H1 (cell line): Measurements from ENCODE around the gene DYNLT1. TPM values are rescaled to one million over a fixed set of nuclear protein-coding genes. Genes with fewer than 3 reads are reported as not detected.

Experiments
- CTCF ChIA-PET: fragments of 300-600 bp; sonication (Branson Sonifier 250); formaldehyde crosslinking; loops from one replicate; lab custom pipeline; 2021; ENCODE audit not compliant: partially characterized antibody; lab: Charles Lee
- POLR2A ChIA-PET: fragments of 300-600 bp; sonication (Branson Sonifier 250); formaldehyde crosslinking; loops from one replicate; lab custom pipeline; 2021; ENCODE audit warnings: inconsistent platforms; ENCODE audit not compliant: partially characterized antibody; lab: Charles Lee
- DNase-seq, 2 experiments: peaks; one replicate each; pipeline versions ENCODE4 v3.0.0 to v3.0.0-alpha.2; 2010 to 2022; ENCODE audit warnings: low spot score in 2 of 2, low read depth in 1 of 2, mixed read lengths in 1 of 2
- FAIRE-seq: peaks from 2 replicates; lab custom pipeline; 2011; peaks lifted over from hg19 to GRCh38; lab: Jason Lieb, UNC
- H2AFZ ChIP-seq: 2 replicates; pipeline ENCODE4 v1.8.1; 2012; ENCODE audit warnings: low read length, inconsistent platforms
- H2AK5ac ChIP-seq: 2 replicates; pipeline ENCODE4 v1.6.1; 2013; ENCODE audit warnings: low read depth, low read length
- H2BK120ac ChIP-seq: replicated peaks from 2 replicates; pipeline ENCODE3; 2013; ENCODE audit warnings: low read depth, low read length, inconsistent platforms
- H2BK12ac ChIP-seq: 2 replicates; pipeline ENCODE4 v1.6.1; 2013; ENCODE audit warnings: low read depth, low read length
- H2BK15ac ChIP-seq: 2 replicates; pipeline ENCODE4 v1.6.1; 2013; ENCODE audit warnings: low read length
- H2BK20ac ChIP-seq: 2 replicates; pipeline ENCODE4 v1.6.1; 2013; ENCODE audit warnings: low read length
- H2BK5ac ChIP-seq: 2 replicates; pipeline ENCODE4 v1.6.1; 2013; ENCODE audit warnings: low read depth, low read length
- H3K14ac ChIP-seq: 2 replicates; pipeline ENCODE4 v1.6.1; 2013; ENCODE audit warnings: inconsistent platforms; ENCODE audit not compliant: insufficient read length
- H3K18ac ChIP-seq: 2 replicates; pipeline ENCODE4 v1.6.1; 2013; ENCODE audit warnings: low read length; ENCODE audit errors: extremely low read depth
- H3K23ac ChIP-seq: 2 replicates; pipeline ENCODE4 v1.6.1; 2013; ENCODE audit warnings: inconsistent platforms; ENCODE audit not compliant: insufficient read length
- H3K23me2 ChIP-seq: 2 replicates; pipeline ENCODE4 v1.6.1; 2013; ENCODE audit warnings: low read depth, low read length
- H3K27ac ChIP-seq: 2 replicates; pipeline ENCODE4 v1.6.1; 2011; ENCODE audit warnings: low read depth, low read length, inconsistent platforms
- H3K27me3 ChIP-seq, 4 experiments: replicated peaks in 1 of 4; 1 replicate in 1 of 4; 2 replicates in 3 of 4; pipeline versions ENCODE4 v1.6.1 to v1.8.1; 2011 to 2013; ENCODE audit warnings: low read length in 3 of 4, mild to moderate bottlenecking in 3 of 4, inconsistent platforms in 2 of 4, mixed read lengths in 2 of 4, moderate library complexity in 1 of 4; ENCODE audit not compliant: control insufficient read depth in 3 of 4, insufficient read depth in 3 of 4; ENCODE audit errors: extremely low read depth in 1 of 4
- H3K36me3 ChIP-seq, 4 experiments: 2 replicates each; pipeline versions ENCODE4 v1.6.1 to v1.8.1; 2011 to 2013; ENCODE audit warnings: mild to moderate bottlenecking in 4 of 4, low read length in 3 of 4, moderate library complexity in 2 of 4, control low read depth in 1 of 4, inconsistent platforms in 1 of 4; ENCODE audit not compliant: insufficient read depth in 4 of 4, control insufficient read depth in 2 of 4
- H3K4ac ChIP-seq: replicated peaks from 2 replicates; pipeline ENCODE3; 2013; ENCODE audit warnings: low read length, low read depth, mixed read lengths, inconsistent platforms; ENCODE audit not compliant: insufficient read length
- H3K4me1 ChIP-seq, 4 experiments: replicated peaks in 1 of 4; 1 replicate in 1 of 4; 2 replicates in 3 of 4; pipeline versions ENCODE4 v1.6.1 to v1.8.1; 2011 to 2013; ENCODE audit warnings: low read length in 3 of 4, inconsistent platforms in 2 of 4, mixed read lengths in 1 of 4; ENCODE audit not compliant: insufficient read depth in 4 of 4, control insufficient read depth in 3 of 4
- H3K4me2 ChIP-seq, 2 experiments: 2 replicates each; pipeline versions ENCODE4 v1.6.1 to v1.8.1; 2011 to 2013; ENCODE audit warnings: low read depth in 2 of 2, low read length in 2 of 2, control low read depth in 1 of 2, inconsistent platforms in 1 of 2, mild to moderate bottlenecking in 1 of 2; ENCODE audit not compliant: insufficient read depth in 1 of 2
- H3K4me3 ChIP-seq, 4 experiments: fragments of 200-600, 300-600 bp in 1 of 4; sonication (generic), shearing (Covaris generic), sonication (Bioruptor Twin) in 1 of 4; 2 replicates each; pipeline versions ENCODE4 v1.5.1 to v1.8.1; 2011 to 2016; ENCODE audit warnings: low read length in 4 of 4, low read depth in 3 of 4, control low read depth in 2 of 4, inconsistent platforms in 2 of 4, mild to moderate bottlenecking in 2 of 4, mixed read lengths in 1 of 4, moderate library complexity in 1 of 4; ENCODE audit not compliant: insufficient read depth in 2 of 4; ENCODE audit errors: extremely low read depth in 1 of 4
- H3K56ac ChIP-seq: replicated peaks from 2 replicates; pipeline ENCODE3; 2013; ENCODE audit warnings: low read depth, mild to moderate bottlenecking, mixed read lengths, low read length, inconsistent platforms; ENCODE audit not compliant: insufficient read length
- H3K79me1 ChIP-seq: 2 replicates; pipeline ENCODE4 v1.6.1; 2013; ENCODE audit warnings: low read depth, low read length, control low read depth
- H3K79me2 ChIP-seq, 2 experiments: 2 replicates each; pipeline versions ENCODE4 v1.6.1 to v1.8.1; 2012 to 2013; ENCODE audit warnings: low read length in 2 of 2, mild to moderate bottlenecking in 2 of 2, inconsistent platforms in 1 of 2; ENCODE audit not compliant: insufficient read depth in 2 of 2, control insufficient read depth in 1 of 2
- H3K9ac ChIP-seq, 4 experiments: replicated peaks in 1 of 4; 1 replicate in 1 of 4; 2 replicates in 3 of 4; pipeline versions ENCODE4 v1.6.1 to v1.8.1; 2011 to 2013; ENCODE audit warnings: low read depth in 3 of 4, low read length in 3 of 4, control low read depth in 2 of 4, mild to moderate bottlenecking in 2 of 4, moderate library complexity in 2 of 4, inconsistent platforms in 1 of 4; ENCODE audit errors: extremely low read depth in 1 of 4
- H3K9me3 ChIP-seq, 2 experiments: 2 replicates each; pipeline versions ENCODE4 v1.6.1 to v1.8.1; 2012 to 2013; ENCODE audit warnings: mild to moderate bottlenecking in 2 of 2, moderate library complexity in 2 of 2, control low read depth in 1 of 2, inconsistent platforms in 1 of 2, low read depth in 1 of 2, low read length in 1 of 2, mixed read lengths in 1 of 2; ENCODE audit not compliant: insufficient read depth in 2 of 2
- H4K20me1 ChIP-seq, 2 experiments: replicated peaks in 1 of 2; 2 replicates each; pipeline versions ENCODE3 to v1.8.1; 2011 to 2013; ENCODE audit warnings: inconsistent platforms in 2 of 2, low read length in 2 of 2, mild to moderate bottlenecking in 1 of 2; ENCODE audit not compliant: insufficient read depth in 2 of 2, control insufficient read depth in 1 of 2
- H4K5ac ChIP-seq: 2 replicates; pipeline ENCODE4 v1.6.1; 2013; ENCODE audit warnings: low read length, low read depth, mixed read lengths, inconsistent platforms; ENCODE audit not compliant: insufficient read length
- H4K8ac ChIP-seq: 2 replicates; pipeline ENCODE4 v1.8.0; 2013; ENCODE audit warnings: mild to moderate bottlenecking, moderate library complexity, low read length, inconsistent platforms; ENCODE audit not compliant: insufficient read depth; ENCODE audit errors: extremely low read depth
- H4K91ac ChIP-seq: replicated peaks from 2 replicates; pipeline ENCODE3; 2013; ENCODE audit warnings: low read length, mixed read lengths, inconsistent platforms; ENCODE audit not compliant: insufficient read length
- BACH1 ChIP-seq: IDR thresholded peaks from 2 replicates; pipeline ENCODE4 v1.6.1; 2012; ENCODE audit warnings: low read length, improper control_type of control experiment
- BRCA1 ChIP-seq: IDR thresholded peaks from 2 replicates; pipeline ENCODE4 v1.6.1; 2012; ENCODE audit warnings: low read depth, low read length, improper control_type of control experiment
- CHD2 ChIP-seq: IDR thresholded peaks from 2 replicates; pipeline ENCODE4 v1.6.1; 2012; ENCODE audit warnings: low read length, improper control_type of control experiment
- JUND ChIP-seq: IDR thresholded peaks from 2 replicates; pipeline ENCODE4 v1.6.1; 2011; ENCODE audit warnings: mild to moderate bottlenecking, improper control_type of control experiment, low read length
- NANOG ChIP-seq: IDR thresholded peaks from 2 replicates; pipeline ENCODE4 v1.6.1; 2011; ENCODE audit warnings: low read length, low read depth, mild to moderate bottlenecking, inconsistent platforms; ENCODE audit not compliant: insufficient read depth, poor library complexity, severe bottlenecking
- POLR2AphosphoS5 ChIP-seq: IDR thresholded peaks from 2 replicates; pipeline ENCODE4 v1.6.1; 2011; ENCODE audit warnings: low read depth, low read length
- RBBP5 ChIP-seq: IDR thresholded peaks from 2 replicates; pipeline ENCODE4 v1.7.1; 2012; ENCODE audit warnings: low read depth, mild to moderate bottlenecking, inconsistent platforms, low read length, moderate library complexity, borderline replicate concordance
- SIX5 ChIP-seq: IDR thresholded peaks from 2 replicates; pipeline ENCODE4 v1.6.1; 2011; ENCODE audit warnings: mild to moderate bottlenecking, low read depth, low read length
- TAF1 ChIP-seq: IDR thresholded peaks from 2 replicates; pipeline ENCODE4 v1.6.1; 2011; ENCODE audit warnings: mild to moderate bottlenecking, low read depth, low read length
- TCF12 ChIP-seq: IDR thresholded peaks from 2 replicates; pipeline ENCODE4 v1.6.1; 2011; ENCODE audit warnings: low read depth, mild to moderate bottlenecking, low read length
- USF2 ChIP-seq: IDR thresholded peaks from 2 replicates; pipeline ENCODE4 v1.6.1; 2011; ENCODE audit warnings: low read length, improper control_type of control experiment
- YY1 ChIP-seq: IDR thresholded peaks from 2 replicates; pipeline ENCODE4 v1.6.1; 2011; ENCODE audit warnings: low read depth, mild to moderate bottlenecking, low read length
- WGBS, 2 experiments: shearing (Covaris generic) in 1 of 2; methylation state at CpG; one replicate each; pipeline versions ENCODE4 v1.1.6 to v1.1.7; 2013 to 2015; ENCODE audit warnings: low lambda C conversion rate in 2 of 2, mixed read lengths in 2 of 2, inconsistent platforms in 1 of 2, low coverage in 1 of 2, missing lambda C conversion rate in 1 of 2; ENCODE audit not compliant: insufficient replicate concordance in 2 of 2, insufficient coverage in 1 of 2, insufficient read length in 1 of 2; ENCODE audit errors: extremely low coverage in 1 of 2, missing lambda C conversion rate in 1 of 2; 5-methylcytosine and 5-hydroxymethylcytosine counted together
- polyA plus RNA-seq, 7 experiments: library from polyadenylated mRNA; depleted of rRNA in 3 of 7; stranded (reverse) in 5 of 7; unstranded in 2 of 7; fragments of >200 nt in 5 of 7; fragments of 200-250 nt in 2 of 7; gene quantifications; 1 replicate in 5 of 7; 2 replicates in 1 of 7; 4 replicates in 1 of 7; pipeline versions ENCODE4 v1.2.1 to v1.2.3, GENCODE V29; 2011 to 2013; ENCODE audit warnings: missing spikeins in 2 of 7, mixed read lengths in 2 of 7
- total RNA-seq: library from RNA; stranded (reverse); fragmentation: NEBNext Ultra II Directional; extraction: Animal tissue kit (Norgen Biotek cat#: 25700); gene quantifications from 2 replicates; pipeline ENCODE4 v1.2.1, GENCODE V29; 2021

The DYNLT1 gene
- total and polyA plus RNA-seq, 2 of the 8 experiments (the other 6 are each of a cell fraction or from before 2014, with no cell fraction given), result 119 to 245 TPM

- Histone ChIP-seq H2BK20ac (no peak overlapping the region), H3K9ac (no peak overlapping the region), H3K18ac (no peak overlapping the region), H3K56ac (no peak overlapping the region), H3K27me3 (no peaks in the 10 kb centered on the region), H3K27ac (no peak overlapping the region), H3K79me1 (peaks cover 2% of the 10 kb centered on the region), H3K14ac (no peak overlapping the region), H4K8ac (peak overlapping the region; percentile 28; the same call in 1 of the 2 replicates), H3K23me2 (peaks cover 6% of the 10 kb centered on the region; the same call in 1 of the 2 replicates), H3K23ac (no peak overlapping the region), H2BK15ac (no peak overlapping the region), H2BK5ac (peak overlapping the region; percentile 30; the same call in 1 of the 2 replicates), H2AFZ (no peak overlapping the region), H2AK5ac (no peak overlapping the region), H4K5ac (no peak overlapping the region), H3K4me3 (no peak overlapping the region), H4K91ac (no peak overlapping the region), H3K36me3 (peaks cover 2 to 40% (median 18%) of the 10 kb centered on the region in 4 experiments; a peak in 7 of 8 replicates), H3K4ac (no peak overlapping the region), H2BK12ac (no peak overlapping the region), H3K79me2 (no peaks in the 10 kb centered on the region), H3K4me1 (peaks cover 0 to 3% (median 0%) of the 10 kb centered on the region in 4 experiments; a peak in 3 of 7 replicates), H4K20me1 (peaks cover 3 to 6% of the 10 kb centered on the region in 2 experiments), H3K4me2 (no peak overlapping the region), H2BK120ac (no peak overlapping the region), H3K9me3 (no peaks in the 10 kb centered on the region)
- ChIA-PET CTCF (interaction anchor here (0.6 to 0.9 kb wide), 3 partner anchors 15 to 68 kb away, joined by 3 to 5 read pairs (median 3); no protein-coding TSS in a partner anchor), POLR2A (interaction anchor here (0.9 to 1.0 kb wide), 2 partner anchors 8 to 86 kb away, joined by 3 read pairs; no protein-coding TSS in a partner anchor)
- DNase-seq, result no peak
- FAIRE-seq, result no peak
- 86% methylated on average over 10 of the region's 10 CpGs; no CpG with 5 or more reads in 1 of the 2 experiments for WGBS, 2 experiments
- no peak for TF ChIP-seq USF2
- TF ChIP-seq RBBP5, result no peak
- TF ChIP-seq TCF12, result no peak
- TF ChIP-seq BRCA1, result no peak
- TF ChIP-seq CHD2, result no peak
- no peak for TF ChIP-seq POLR2AphosphoS5
- no peak for TF ChIP-seq NANOG
- TF ChIP-seq SIX5, result no peak
- no peak for TF ChIP-seq BACH1
- TF ChIP-seq YY1, result no peak
- TF ChIP-seq TAF1, result no peak
- no peak for TF ChIP-seq JUND
Observed at GRCh38 chr6:158622545-158623190, 21.9 kb downstream of the DYNLT1 start.
